Measurements from ENCODE around the gene BHLHA9. TPM values are rescaled to one million over a fixed set of nuclear protein-coding genes. Genes with fewer than 3 reads are reported as not detected.
"Not testable (repeated sequence)": the region's sequence is repeated elsewhere in the genome, so short reads cannot be mapped to it uniquely, and the experiment has no call there.

The BHLHA9 gene
- total RNA-seq, 2 experiments from 2014 or later: not detected

- POLR2A ChIA-PET: interaction anchor here (0.7 kb wide), 1 partner anchor 19 kb away, joined by 6 read pairs; no protein-coding TSS in a partner anchor
- no peak for DNase-seq
- CTCF ChIA-PET: no interaction called here
- no peak overlapping the region for H3K4me3 Mint-ChIP-seq
- peaks cover 1% of the 10 kb centered on the region for H3K36me3 Mint-ChIP-seq (ENCODE audit: low read depth)
- H3K9me3 Mint-ChIP-seq: no peaks in the 10 kb centered on the region
- H3K27ac Mint-ChIP-seq: no peak overlapping the region
- peaks cover 10% of the 10 kb centered on the region for H3K4me1 Mint-ChIP-seq
- peaks cover 44% of the 10 kb centered on the region for H3K27me3 Mint-ChIP-seq
Observed at GRCh38 chr17:1232331-1232730, 37.9 kb upstream of the BHLHA9 start.

- peaks cover 10% of the 10 kb centered on the region for H3K4me1 Mint-ChIP-seq
Observed at GRCh38 chr17:1232786-1233185, 37.5 kb upstream of the BHLHA9 start.

GRCh38 chr17:1234455-1234854 lies 35.8 kb upstream of the BHLHA9 start:
- Mint-ChIP-seq H3K27ac (no peak overlapping the region), H3K4me1 (peaks cover 10% of the 10 kb centered on the region), H3K36me3 (ENCODE audit: low read depth) (peaks cover 1% of the 10 kb centered on the region), H3K9me3 (no peaks in the 10 kb centered on the region), H3K4me3 (no peak overlapping the region), H3K27me3 (peaks cover 39% of the 10 kb centered on the region)
- ChIA-PET CTCF (interaction anchor here (0.6 kb wide), 1 partner anchor 10 kb away, joined by 3 read pairs; no protein-coding TSS in a partner anchor), POLR2A (no interaction called here)
- DNase-seq: no peak

More at GRCh38 chr17:1232786-1233185, 37.5 kb upstream of the BHLHA9 start:
- POLR2A ChIA-PET: no interaction called here
- no peak overlapping the region for H3K4me3 Mint-ChIP-seq
- CTCF ChIA-PET: no interaction called here
- DNase-seq: no peak
- peaks cover 1% of the 10 kb centered on the region for H3K36me3 Mint-ChIP-seq (ENCODE audit: low read depth)
- H3K27ac Mint-ChIP-seq: no peak overlapping the region
- peaks cover 40% of the 10 kb centered on the region for H3K27me3 Mint-ChIP-seq
- no peaks in the 10 kb centered on the region for H3K9me3 Mint-ChIP-seq

GRCh38 chr17:1237471-1237870 lies 32.8 kb upstream of the BHLHA9 start:
- no peak for DNase-seq
- peaks cover 31% of the 10 kb centered on the region for H3K27me3 Mint-ChIP-seq
- peaks cover 15% of the 10 kb centered on the region for H3K4me1 Mint-ChIP-seq
- POLR2A ChIA-PET: no interaction called here
- no peaks in the 10 kb centered on the region for H3K36me3 Mint-ChIP-seq (ENCODE audit: low read depth)
- CTCF ChIA-PET: no interaction called here
- H3K27ac Mint-ChIP-seq: no peak overlapping the region
- H3K9me3 Mint-ChIP-seq: no peaks in the 10 kb centered on the region
- H3K4me3 Mint-ChIP-seq: no peak overlapping the region

GRCh38 chr17:1239210-1239609 lies 31.0 kb upstream of the BHLHA9 start:
- peaks cover 24% of the 10 kb centered on the region for H3K27me3 Mint-ChIP-seq
- peaks cover 15% of the 10 kb centered on the region for H3K4me1 Mint-ChIP-seq
- H3K36me3 Mint-ChIP-seq (ENCODE audit: low read depth): no peaks in the 10 kb centered on the region
- DNase-seq: peak; percentile 31
- peak overlapping the region; percentile 72 for H3K27ac Mint-ChIP-seq
- POLR2A ChIA-PET: no interaction called here
- no peak overlapping the region for H3K4me3 Mint-ChIP-seq
- no peaks in the 10 kb centered on the region for H3K9me3 Mint-ChIP-seq
- CTCF ChIA-PET: interaction anchor here (0.6 to 1.4 kb wide), 2 partner anchors 76 to 376 kb away, joined by 3 read pairs; no protein-coding TSS in a partner anchor

GRCh38 chr17:1240426-1240825 lies 29.8 kb upstream of the BHLHA9 start:
- Mint-ChIP-seq H3K27me3 (peaks cover 24% of the 10 kb centered on the region), H3K4me1 (peaks cover 15% of the 10 kb centered on the region)
- CTCF ChIA-PET: interaction anchor here (1.4 kb wide), 2 partner anchors 20 to 75 kb away, joined by 3 to 5 read pairs; no protein-coding TSS in a partner anchor
- DNase-seq; H3K36me3 Mint-ChIP-seq (ENCODE audit: low read depth); H3K27ac Mint-ChIP-seq; H3K4me3 Mint-ChIP-seq; POLR2A ChIA-PET; H3K9me3 Mint-ChIP-seq: not testable (repeated sequence)

GRCh38 chr17:1241929-1242328 lies 28.3 kb upstream of the BHLHA9 start:
- peaks cover 22% of the 10 kb centered on the region for H3K27me3 Mint-ChIP-seq
- no peaks in the 10 kb centered on the region for H3K9me3 Mint-ChIP-seq
- H3K4me3 Mint-ChIP-seq: no peak overlapping the region
- no peak overlapping the region for H3K27ac Mint-ChIP-seq
- CTCF ChIA-PET: interaction anchor here (0.7 kb wide), 1 partner anchor 1624 kb away, joined by 3 read pairs; no protein-coding TSS in a partner anchor
- POLR2A ChIA-PET: no interaction called here
- no peak for DNase-seq
- no peaks in the 10 kb centered on the region for H3K36me3 Mint-ChIP-seq (ENCODE audit: low read depth)
- H3K4me1 Mint-ChIP-seq: peaks cover 15% of the 10 kb centered on the region

- Mint-ChIP-seq H3K9me3 (no peaks in the 10 kb centered on the region), H3K4me1 (peaks cover 9% of the 10 kb centered on the region), H3K36me3 (ENCODE audit: low read depth) (no peaks in the 10 kb centered on the region), H3K27me3 (peaks cover 17% of the 10 kb centered on the region), H3K4me3 (no peak overlapping the region), H3K27ac (no peak overlapping the region)
- no peak for DNase-seq
- ChIA-PET POLR2A (no interaction called here), CTCF (no interaction called here)
Observed at GRCh38 chr17:1244606-1245012, 25.6 kb upstream of the BHLHA9 start.

- peaks cover 18% of the 10 kb centered on the region for H3K27me3 Mint-ChIP-seq
- peaks cover 20% of the 10 kb centered on the region for H3K4me1 Mint-ChIP-seq
- H3K27ac Mint-ChIP-seq: no peak overlapping the region
- ChIA-PET CTCF (no interaction called here), POLR2A (no interaction called here)
- H3K9me3 Mint-ChIP-seq: no peaks in the 10 kb centered on the region
- no peak for DNase-seq
- H3K4me3 Mint-ChIP-seq: no peak overlapping the region
- no peaks in the 10 kb centered on the region for H3K36me3 Mint-ChIP-seq (ENCODE audit: low read depth)
Observed at GRCh38 chr17:1251866-1252608, 18.2 kb upstream of the BHLHA9 start.

GRCh38 chr17:1255041-1255440 lies 15.2 kb upstream of the BHLHA9 start:
- Mint-ChIP-seq H3K9me3 (no peaks in the 10 kb centered on the region), H3K27me3 (peaks cover 29% of the 10 kb centered on the region), H3K27ac (no peak overlapping the region), H3K4me3 (no peak overlapping the region), H3K4me1 (peaks cover 41% of the 10 kb centered on the region), H3K36me3 (ENCODE audit: low read depth) (peaks cover 3% of the 10 kb centered on the region)
- no peak for DNase-seq
- ChIA-PET CTCF (interaction anchor here (0.6 to 1.3 kb wide), 2 partner anchors 78 to 1626 kb away, joined by 3 to 5 read pairs; no protein-coding TSS in a partner anchor), POLR2A (no interaction called here)

GRCh38 chr17:1256699-1257098 lies 13.5 kb upstream of the BHLHA9 start:
- Mint-ChIP-seq H3K4me3 (peak overlapping the region; percentile 16), H3K4me1 (peaks cover 44% of the 10 kb centered on the region), H3K9me3 (no peaks in the 10 kb centered on the region), H3K36me3 (ENCODE audit: low read depth) (peaks cover 3% of the 10 kb centered on the region), H3K27ac (no peak overlapping the region), H3K27me3 (peaks cover 42% of the 10 kb centered on the region)
- peak; percentile 17 for DNase-seq
- ChIA-PET POLR2A (no interaction called here), CTCF (interaction anchor here (1.0 to 1.3 kb wide), 3 partner anchors 83 to 392 kb away, joined by 3 read pairs; partner anchors contain the start of gene RILP)

- no peak overlapping the region for H3K27ac Mint-ChIP-seq
- ChIA-PET POLR2A (no interaction called here), CTCF (interaction anchor here (0.7 to 2.0 kb wide), 9 partner anchors 9 to 872 kb away, joined by 3 to 9 read pairs (median 4); no protein-coding TSS in a partner anchor)
- peaks cover 37% of the 10 kb centered on the region for H3K4me1 Mint-ChIP-seq
- H3K4me3 Mint-ChIP-seq: no peak overlapping the region
- H3K9me3 Mint-ChIP-seq: no peaks in the 10 kb centered on the region
- H3K27me3 Mint-ChIP-seq: peaks cover 40% of the 10 kb centered on the region
- peaks cover 3% of the 10 kb centered on the region for H3K36me3 Mint-ChIP-seq (ENCODE audit: low read depth)
- no peak for DNase-seq
Observed at GRCh38 chr17:1260086-1260769, 10.0 kb upstream of the BHLHA9 start.

- CTCF ChIA-PET: interaction anchor here (1.3 to 2.0 kb wide), 5 partner anchors 15 to 314 kb away, joined by 3 to 9 read pairs (median 5); no protein-coding TSS in a partner anchor
- Mint-ChIP-seq H3K36me3 (ENCODE audit: low read depth) (peaks cover 3% of the 10 kb centered on the region), H3K27me3 (peaks cover 35% of the 10 kb centered on the region), H3K27ac (no peak overlapping the region), H3K4me3 (peak overlapping the region; percentile 11), H3K4me1 (peaks cover 34% of the 10 kb centered on the region), H3K9me3 (no peaks in the 10 kb centered on the region)
- POLR2A ChIA-PET: no interaction called here
- DNase-seq: no peak
Observed at GRCh38 chr17:1260770-1261161, 9.5 kb upstream of the BHLHA9 start.

Measured in activated CD4-positive, alpha-beta T cell treated with anti-CD3 and anti-CD28 coated beads, Interleukin-2, amount 10 ng/mL, durations not matched to agents 7 days and 5 days (primary cell).